Measurements from ENCODE around the gene STXBP4.

DNA sequence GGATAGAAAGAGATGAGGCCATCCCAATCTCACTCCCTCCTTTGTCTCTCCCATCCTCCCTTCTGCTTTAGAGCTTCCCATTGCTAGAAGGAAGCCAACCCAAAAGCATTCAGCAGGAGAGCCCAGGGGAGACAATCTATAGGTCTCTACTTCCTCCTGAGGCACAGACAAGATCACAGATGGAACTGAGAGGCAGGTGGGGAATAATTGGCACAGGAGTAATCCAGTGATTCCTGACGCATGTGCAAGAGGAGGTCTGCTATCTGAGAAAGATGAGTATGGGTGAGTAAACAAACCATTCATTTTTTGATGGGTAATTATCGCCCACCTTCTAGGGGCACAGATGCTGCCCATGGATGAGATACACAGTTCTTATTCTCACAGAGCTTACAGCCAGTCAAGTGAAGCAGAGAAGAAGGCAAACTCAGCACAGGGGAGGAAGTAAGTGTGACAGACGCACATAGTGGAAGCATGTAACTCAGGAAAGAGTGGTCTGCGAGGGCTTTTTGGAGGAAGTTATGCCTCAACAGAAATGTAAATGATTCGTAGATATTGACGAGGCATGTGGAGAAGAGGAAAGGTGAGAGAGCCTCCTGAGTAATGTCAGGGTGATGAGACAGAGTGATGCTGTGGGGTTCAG, 207.3 kb downstream of the STXBP4 start:
- TF ChIP-seq CTCF (IDR thresholded peaks at IDR 0.05; ENCODE audit: low read length) (no peak), EZH2 (optimal IDR thresholded peaks at IDR 0.05; ENCODE audit: low read depth, low read length) (no peak)

Measured in MM.1S (cell line).